GM19099 (cell line): ENCODE results near the gene SH3GL2.

Experiments used
- POLR2A ChIP-seq: IDR thresholded peaks from 3 replicates; pipeline ENCODE4 v1.6.1; 2011; ENCODE audit warnings: low read depth; ENCODE audit not compliant: insufficient read length; ENCODE audit errors: extremely low read depth

SH3GL2 gene

GRCh38 chr9:17843236-17843635 lies 264.4 kb downstream of the SH3GL2 start:
- no peak for TF ChIP-seq POLR2A
